ENCODE results near the gene DNAJC1. TPM values are rescaled to one million over a fixed set of nuclear protein-coding genes. Genes with fewer than 3 reads are reported as not detected.

The DNAJC1 gene
- total RNA-seq, 1 experiment from 2014 or later, result 57.8 TPM

DNA sequence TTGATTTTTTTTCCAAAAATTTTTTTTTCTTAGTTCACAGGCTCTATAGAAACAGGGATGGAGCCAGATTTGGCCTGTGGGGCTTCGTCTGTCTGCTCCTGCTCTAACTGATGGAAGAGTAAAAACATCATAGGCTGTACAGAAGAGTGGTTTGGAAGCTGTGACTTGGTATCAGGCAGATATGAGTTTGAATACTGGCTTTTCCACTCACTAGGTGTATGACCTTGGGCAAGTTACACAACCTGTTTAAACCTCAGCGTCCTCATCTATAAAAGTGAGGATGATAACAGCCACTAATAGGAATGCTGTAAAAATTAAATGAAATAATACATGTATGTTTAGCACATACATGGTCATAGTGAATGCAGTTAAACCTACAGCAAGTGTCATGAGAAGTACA, 26.9 kb upstream of the DNAJC1 start:
- POLR2A ChIA-PET, result interaction anchor here (1.0 kb wide), 1 partner anchor 28 kb away, joined by 3 read pairs; no protein-coding TSS in a partner anchor
- BruUV-seq (replicated peaks), result no TSS peak
- TF ChIP-seq, protein P1, sequence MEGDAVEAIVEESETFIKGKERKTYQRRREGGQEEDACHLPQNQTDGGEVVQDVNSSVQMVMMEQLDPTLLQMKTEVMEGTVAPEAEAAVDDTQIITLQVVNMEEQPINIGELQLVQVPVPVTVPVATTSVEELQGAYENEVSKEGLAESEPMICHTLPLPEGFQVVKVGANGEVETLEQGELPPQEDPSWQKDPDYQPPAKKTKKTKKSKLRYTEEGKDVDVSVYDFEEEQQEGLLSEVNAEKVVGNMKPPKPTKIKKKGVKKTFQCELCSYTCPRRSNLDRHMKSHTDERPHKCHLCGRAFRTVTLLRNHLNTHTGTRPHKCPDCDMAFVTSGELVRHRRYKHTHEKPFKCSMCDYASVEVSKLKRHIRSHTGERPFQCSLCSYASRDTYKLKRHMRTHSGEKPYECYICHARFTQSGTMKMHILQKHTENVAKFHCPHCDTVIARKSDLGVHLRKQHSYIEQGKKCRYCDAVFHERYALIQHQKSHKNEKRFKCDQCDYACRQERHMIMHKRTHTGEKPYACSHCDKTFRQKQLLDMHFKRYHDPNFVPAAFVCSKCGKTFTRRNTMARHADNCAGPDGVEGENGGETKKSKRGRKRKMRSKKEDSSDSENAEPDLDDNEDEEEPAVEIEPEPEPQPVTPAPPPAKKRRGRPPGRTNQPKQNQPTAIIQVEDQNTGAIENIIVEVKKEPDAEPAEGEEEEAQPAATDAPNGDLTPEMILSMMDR (IDR thresholded peaks at IDR 0.05; ENCODE audit: unreplicated experiment), result no peak
- no peaks in the 10 kb centered on the region for H3K9me3 Mint-ChIP-seq (ENCODE audit: unreplicated experiment)
- CTCF ChIA-PET, result interaction anchor here (1.1 kb wide), 1 partner anchor 18 kb away, joined by 5 read pairs; no protein-coding TSS in a partner anchor
- no peak for DNase-seq (ENCODE audit: unreplicated experiment)
- H3K4me3 Mint-ChIP-seq (ENCODE audit: unreplicated experiment), result no peak overlapping the region
- no peaks in the 10 kb centered on the region for H3K27me3 Mint-ChIP-seq (ENCODE audit: insufficient read depth, unreplicated experiment)
- H3K27ac Mint-ChIP-seq (ENCODE audit: low read depth, unreplicated experiment), result no peak overlapping the region
- no peaks in the 10 kb centered on the region for H3K4me1 Mint-ChIP-seq (ENCODE audit: insufficient read depth, unreplicated experiment)
- H3K36me3 Mint-ChIP-seq (ENCODE audit: insufficient read depth, unreplicated experiment), result no peaks in the 10 kb centered on the region
- intact Hi-C loops (cut with micrococcal nuclease), result no loop called here

DNA sequence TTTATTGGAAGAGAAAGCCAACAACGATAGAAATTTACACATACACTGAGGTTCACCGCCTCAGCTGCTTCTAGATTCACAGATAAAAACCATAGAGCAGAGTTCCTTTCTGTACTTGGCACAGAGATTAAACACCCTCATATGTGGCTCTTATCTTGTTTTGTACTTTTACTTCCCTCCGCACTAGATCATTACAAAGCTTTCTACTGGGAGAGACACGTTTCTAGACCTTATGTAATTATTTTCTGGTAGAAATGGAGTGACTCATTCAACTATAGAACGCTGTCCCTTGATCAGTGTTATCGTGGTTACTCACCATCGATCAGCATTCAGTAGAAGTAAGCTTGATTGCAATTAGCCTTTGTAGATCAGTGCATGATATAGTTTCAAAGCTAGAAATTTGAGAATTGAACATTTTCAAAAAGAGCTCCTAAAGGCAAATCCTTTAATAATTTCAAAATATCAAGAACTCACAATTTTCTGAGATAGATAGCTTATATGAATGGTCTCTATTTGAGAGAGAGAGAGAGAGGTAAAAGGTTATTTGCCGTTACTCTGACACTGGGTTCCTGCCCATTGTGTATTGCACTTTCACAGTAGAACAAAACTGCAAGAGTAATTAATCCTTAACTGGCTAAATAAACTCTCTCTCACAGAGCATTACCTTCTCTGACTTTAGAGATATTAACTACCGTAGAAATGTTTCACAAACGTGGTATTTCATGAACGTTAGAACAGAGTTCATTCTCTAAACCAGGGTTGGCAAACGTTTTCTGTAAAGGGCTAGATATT, 26.1 kb upstream of the DNAJC1 start:
- Mint-ChIP-seq H3K36me3 (ENCODE audit: insufficient read depth, unreplicated experiment) (no peaks in the 10 kb centered on the region), H3K4me1 (ENCODE audit: insufficient read depth, unreplicated experiment) (no peaks in the 10 kb centered on the region), H3K4me3 (ENCODE audit: unreplicated experiment) (no peak overlapping the region), H3K27ac (ENCODE audit: low read depth, unreplicated experiment) (no peak overlapping the region), H3K27me3 (ENCODE audit: insufficient read depth, unreplicated experiment) (no peaks in the 10 kb centered on the region), H3K9me3 (ENCODE audit: unreplicated experiment) (no peaks in the 10 kb centered on the region)
- DNase-seq (ENCODE audit: unreplicated experiment), result no peak
- no TSS peak for BruUV-seq (replicated peaks)
- ChIA-PET POLR2A (interaction anchor here (0.6 to 1.0 kb wide), 3 partner anchors 27 to 1214 kb away, joined by 3 read pairs; no protein-coding TSS in a partner anchor), CTCF (interaction anchor here (0.5 to 1.1 kb wide), 2 partner anchors 18 to 1943 kb away, joined by 4 to 5 read pairs; no protein-coding TSS in a partner anchor)
- TF ChIP-seq, protein P1 (IDR thresholded peaks at IDR 0.05; ENCODE audit: unreplicated experiment), result no peak
- intact Hi-C loops (cut with micrococcal nuclease), result no loop called here

DNA sequence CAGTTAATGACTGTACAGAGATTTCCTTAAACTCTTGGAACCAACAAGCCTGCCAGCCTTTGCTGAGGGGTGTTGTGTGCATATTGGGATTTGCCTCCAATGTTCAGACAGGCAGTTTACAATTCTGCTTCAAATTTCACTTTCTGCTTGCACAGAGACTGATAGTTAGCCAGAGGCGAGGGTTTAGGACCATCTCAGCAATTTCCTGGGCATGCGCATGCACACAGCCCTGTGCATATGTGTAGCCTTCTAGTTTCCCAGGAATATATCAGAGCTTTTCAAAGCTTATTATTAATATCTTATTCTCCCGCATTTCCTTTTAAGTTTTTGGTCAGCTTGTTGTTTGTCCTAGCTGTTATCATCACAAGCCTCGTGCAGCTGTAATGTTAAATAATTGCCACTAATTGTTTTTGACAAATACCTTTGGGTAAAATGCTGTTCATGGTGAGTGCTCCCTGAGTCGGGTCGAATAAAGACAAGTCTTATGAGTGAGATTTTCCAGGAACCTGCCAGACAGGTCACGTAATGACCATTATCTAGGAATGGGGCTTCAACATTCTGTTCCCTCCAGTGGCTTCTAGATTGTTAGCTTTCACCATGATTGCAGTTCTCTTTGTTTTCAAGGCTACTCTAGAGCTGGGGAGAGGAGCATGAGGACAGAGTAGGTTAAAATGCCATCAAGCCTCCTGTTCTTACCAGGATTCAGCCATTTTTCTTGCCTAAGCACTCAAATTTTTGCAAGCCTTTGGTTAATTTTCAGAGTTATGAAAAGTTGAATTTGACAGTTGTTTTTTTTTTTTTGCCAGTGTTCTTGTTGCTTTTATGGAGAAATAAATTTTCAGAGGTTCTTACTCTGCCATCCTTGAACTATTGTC, 24.1 kb upstream of the DNAJC1 start:
- H3K36me3 Mint-ChIP-seq (ENCODE audit: insufficient read depth, unreplicated experiment), result no peaks in the 10 kb centered on the region
- no peak for DNase-seq (ENCODE audit: unreplicated experiment)
- no TSS peak for BruUV-seq (replicated peaks)
- TF ChIP-seq, protein P1 (IDR thresholded peaks at IDR 0.05; ENCODE audit: unreplicated experiment), result no peak
- H3K4me1 Mint-ChIP-seq (ENCODE audit: insufficient read depth, unreplicated experiment), result no peaks in the 10 kb centered on the region
- no peak overlapping the region for H3K4me3 Mint-ChIP-seq (ENCODE audit: unreplicated experiment)
- no peaks in the 10 kb centered on the region for H3K27me3 Mint-ChIP-seq (ENCODE audit: insufficient read depth, unreplicated experiment)
- ChIA-PET CTCF (interaction anchor here (0.5 kb wide), 1 partner anchor 785 kb away, joined by 3 read pairs; no protein-coding TSS in a partner anchor), POLR2A (no interaction called here)
- no peak overlapping the region for H3K27ac Mint-ChIP-seq (ENCODE audit: low read depth, unreplicated experiment)
- intact Hi-C loops (cut with micrococcal nuclease), result no loop called here
- no peaks in the 10 kb centered on the region for H3K9me3 Mint-ChIP-seq (ENCODE audit: unreplicated experiment)

DNA sequence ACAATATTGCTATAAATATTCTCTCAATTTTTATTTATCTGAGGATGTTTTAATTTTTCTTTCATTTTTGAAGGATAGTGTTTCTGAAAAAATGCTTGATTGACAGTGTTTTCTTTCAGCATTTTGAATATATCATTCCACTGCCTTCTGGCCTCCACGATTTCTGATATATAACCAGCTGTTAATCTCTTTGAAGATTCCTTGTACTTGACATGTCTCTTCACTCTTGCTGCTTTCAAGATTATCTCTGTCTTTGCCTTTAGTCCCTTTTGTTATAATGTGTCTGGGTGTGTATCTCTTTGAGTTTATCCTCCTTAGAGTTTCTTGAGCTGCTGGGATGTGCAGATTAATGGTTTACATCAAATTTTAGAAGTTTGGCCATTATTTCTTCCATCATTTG, 22.8 kb upstream of the DNAJC1 start:
- Mint-ChIP-seq H3K4me1 (ENCODE audit: insufficient read depth, unreplicated experiment) (no peaks in the 10 kb centered on the region), H3K36me3 (ENCODE audit: insufficient read depth, unreplicated experiment) (no peaks in the 10 kb centered on the region), H3K27ac (ENCODE audit: low read depth, unreplicated experiment) (no peak overlapping the region), H3K4me3 (ENCODE audit: unreplicated experiment) (no peak overlapping the region), H3K27me3 (ENCODE audit: insufficient read depth, unreplicated experiment) (no peaks in the 10 kb centered on the region), H3K9me3 (ENCODE audit: unreplicated experiment) (no peaks in the 10 kb centered on the region)
- intact Hi-C loops (cut with micrococcal nuclease), result no loop called here
- no peak for DNase-seq (ENCODE audit: unreplicated experiment)
- TF ChIP-seq, protein P1 (IDR thresholded peaks at IDR 0.05; ENCODE audit: unreplicated experiment), result no peak
- CTCF ChIA-PET, result interaction anchor here (1.0 kb wide), 1 partner anchor 14 kb away, joined by 3 read pairs; no protein-coding TSS in a partner anchor
- POLR2A ChIA-PET, result interaction anchor here (0.7 to 1.1 kb wide), 2 partner anchors 9 to 372 kb away, joined by 3 read pairs; no protein-coding TSS in a partner anchor
- BruUV-seq (replicated peaks), result no TSS peak

All from MCF 10A (cell line).